Measurements from ENCODE around the gene ARHGEF16.

The ARHGEF16 gene

DNA sequence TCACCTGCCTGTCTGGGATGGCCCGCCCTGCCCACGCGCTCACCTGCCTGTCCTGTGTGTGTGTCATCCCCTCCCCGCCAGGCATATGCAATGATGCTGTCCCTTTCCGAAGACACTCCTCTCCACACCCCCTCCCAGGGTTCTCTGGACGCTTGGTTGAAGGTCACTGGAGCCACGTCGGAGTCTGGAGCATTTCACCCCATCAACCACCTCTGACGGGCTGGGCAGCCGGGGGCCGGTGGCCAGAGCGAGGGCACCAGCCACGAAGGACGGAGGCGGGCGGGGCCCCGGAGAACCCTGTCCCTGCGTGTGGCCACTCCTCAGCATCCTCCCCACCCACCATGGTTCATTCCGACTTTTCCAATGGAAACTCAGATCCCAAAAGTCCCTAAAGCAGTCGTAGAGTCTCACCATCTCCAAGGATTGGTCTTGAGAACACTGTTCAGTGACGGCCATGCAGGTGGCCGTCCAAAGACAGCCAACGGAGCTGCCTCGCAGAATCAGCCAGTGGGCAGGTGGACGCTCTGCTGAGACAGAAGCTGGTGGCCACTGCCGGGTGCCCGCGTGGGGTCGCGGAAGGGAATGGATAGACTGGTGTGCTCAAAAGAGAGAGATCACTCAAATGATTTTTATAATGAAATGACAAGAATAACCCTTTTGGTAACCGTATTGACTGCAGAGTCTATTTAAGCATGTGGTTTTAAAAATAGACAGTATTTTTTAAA, 20.7 kb upstream of the ARHGEF16 start:
- no peak for TF ChIP-seq EGR1 (IDR thresholded peaks at IDR 0.05)
- TF ChIP-seq FOXM1 (IDR thresholded peaks at IDR 0.05; ENCODE audit: borderline replicate concordance, low read depth), result no peak
- no peak for TF ChIP-seq TCF12 (IDR thresholded peaks at IDR 0.05; ENCODE audit: low read depth)
- TF ChIP-seq, protein P1, sequence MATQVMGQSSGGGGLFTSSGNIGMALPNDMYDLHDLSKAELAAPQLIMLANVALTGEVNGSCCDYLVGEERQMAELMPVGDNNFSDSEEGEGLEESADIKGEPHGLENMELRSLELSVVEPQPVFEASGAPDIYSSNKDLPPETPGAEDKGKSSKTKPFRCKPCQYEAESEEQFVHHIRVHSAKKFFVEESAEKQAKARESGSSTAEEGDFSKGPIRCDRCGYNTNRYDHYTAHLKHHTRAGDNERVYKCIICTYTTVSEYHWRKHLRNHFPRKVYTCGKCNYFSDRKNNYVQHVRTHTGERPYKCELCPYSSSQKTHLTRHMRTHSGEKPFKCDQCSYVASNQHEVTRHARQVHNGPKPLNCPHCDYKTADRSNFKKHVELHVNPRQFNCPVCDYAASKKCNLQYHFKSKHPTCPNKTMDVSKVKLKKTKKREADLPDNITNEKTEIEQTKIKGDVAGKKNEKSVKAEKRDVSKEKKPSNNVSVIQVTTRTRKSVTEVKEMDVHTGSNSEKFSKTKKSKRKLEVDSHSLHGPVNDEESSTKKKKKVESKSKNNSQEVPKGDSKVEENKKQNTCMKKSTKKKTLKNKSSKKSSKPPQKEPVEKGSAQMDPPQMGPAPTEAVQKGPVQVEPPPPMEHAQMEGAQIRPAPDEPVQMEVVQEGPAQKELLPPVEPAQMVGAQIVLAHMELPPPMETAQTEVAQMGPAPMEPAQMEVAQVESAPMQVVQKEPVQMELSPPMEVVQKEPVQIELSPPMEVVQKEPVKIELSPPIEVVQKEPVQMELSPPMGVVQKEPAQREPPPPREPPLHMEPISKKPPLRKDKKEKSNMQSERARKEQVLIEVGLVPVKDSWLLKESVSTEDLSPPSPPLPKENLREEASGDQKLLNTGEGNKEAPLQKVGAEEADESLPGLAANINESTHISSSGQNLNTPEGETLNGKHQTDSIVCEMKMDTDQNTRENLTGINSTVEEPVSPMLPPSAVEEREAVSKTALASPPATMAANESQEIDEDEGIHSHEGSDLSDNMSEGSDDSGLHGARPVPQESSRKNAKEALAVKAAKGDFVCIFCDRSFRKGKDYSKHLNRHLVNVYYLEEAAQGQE (IDR thresholded peaks at IDR 0.05; ENCODE audit: low read depth), result no peak
- TF ChIP-seq NFIC (IDR thresholded peaks at IDR 0.05), result no peak
- no peak for TF ChIP-seq TAF1 (IDR thresholded peaks at IDR 0.05; ENCODE audit: low read depth)
- no peak for TF ChIP-seq TEAD4 (IDR thresholded peaks at IDR 0.05)
- TF ChIP-seq CREB1 (IDR thresholded peaks at IDR 0.05; ENCODE audit: low read depth), result no peak
- TF ChIP-seq MAX (IDR thresholded peaks at IDR 0.05), result no peak
- TF ChIP-seq ZBTB7A (IDR thresholded peaks at IDR 0.05; ENCODE audit: low read depth), result no peak
- TF ChIP-seq YY1 (IDR thresholded peaks at IDR 0.05; ENCODE audit: low read depth), result no peak
- TF ChIP-seq RAD21 (IDR thresholded peaks at IDR 0.05; ENCODE audit: low read depth), result no peak
- TF ChIP-seq, protein P2, sequence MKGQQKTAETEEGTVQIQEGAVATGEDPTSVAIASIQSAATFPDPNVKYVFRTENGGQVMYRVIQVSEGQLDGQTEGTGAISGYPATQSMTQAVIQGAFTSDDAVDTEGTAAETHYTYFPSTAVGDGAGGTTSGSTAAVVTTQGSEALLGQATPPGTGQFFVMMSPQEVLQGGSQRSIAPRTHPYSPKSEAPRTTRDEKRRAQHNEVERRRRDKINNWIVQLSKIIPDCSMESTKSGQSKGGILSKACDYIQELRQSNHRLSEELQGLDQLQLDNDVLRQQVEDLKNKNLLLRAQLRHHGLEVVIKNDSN (IDR thresholded peaks at IDR 0.05), result no peak
- TF ChIP-seq EP300 (IDR thresholded peaks at IDR 0.05; ENCODE audit: borderline replicate concordance), result no peak
- TF ChIP-seq CEBPB (IDR thresholded peaks at IDR 0.05), result no peak

GRCh38 chr1:3434406-3435110, 19.9 kb upstream of the ARHGEF16 start:
- TF ChIP-seq RAD21 (IDR thresholded peaks at IDR 0.05; ENCODE audit: low read depth) (no peak), ZBTB7A (IDR thresholded peaks at IDR 0.05; ENCODE audit: low read depth) (no peak), FOXM1 (IDR thresholded peaks at IDR 0.05; ENCODE audit: borderline replicate concordance, low read depth) (no peak)
- TF ChIP-seq, protein P2 (IDR thresholded peaks at IDR 0.05), result no peak

DNA sequence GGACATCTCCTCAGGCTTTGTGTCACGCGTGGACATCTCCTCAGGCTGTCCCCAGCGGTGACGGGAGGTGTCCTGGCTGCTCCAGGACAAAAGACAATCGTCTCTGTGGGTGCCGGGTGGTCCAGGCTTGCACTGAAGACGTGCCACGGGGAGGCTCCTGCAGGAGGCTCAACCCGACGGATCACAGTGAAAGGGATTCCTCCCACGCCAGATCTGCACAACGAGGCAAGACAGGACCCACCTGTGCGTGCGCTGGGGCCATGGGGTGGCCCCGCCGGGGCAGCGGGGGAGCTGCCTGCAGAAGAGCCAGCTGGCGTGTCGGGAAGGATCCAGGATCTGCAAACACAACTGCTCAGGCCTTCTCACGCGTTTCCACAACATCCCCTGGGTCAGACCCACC, 18.8 kb upstream of the ARHGEF16 start:
- TF ChIP-seq FOXM1 (IDR thresholded peaks at IDR 0.05; ENCODE audit: borderline replicate concordance, low read depth) (no peak), CEBPB (IDR thresholded peaks at IDR 0.05) (no peak), TCF12 (IDR thresholded peaks at IDR 0.05; ENCODE audit: low read depth) (no peak), CREB1 (IDR thresholded peaks at IDR 0.05; ENCODE audit: low read depth) (no peak), RAD21 (IDR thresholded peaks at IDR 0.05; ENCODE audit: low read depth) (no peak), MAX (IDR thresholded peaks at IDR 0.05) (no peak), TEAD4 (IDR thresholded peaks at IDR 0.05) (no peak), YY1 (IDR thresholded peaks at IDR 0.05; ENCODE audit: low read depth) (no peak), NFIC (IDR thresholded peaks at IDR 0.05) (no peak), EGR1 (IDR thresholded peaks at IDR 0.05) (no peak), EP300 (IDR thresholded peaks at IDR 0.05; ENCODE audit: borderline replicate concordance) (no peak), TAF1 (IDR thresholded peaks at IDR 0.05; ENCODE audit: low read depth) (no peak), ZBTB7A (IDR thresholded peaks at IDR 0.05; ENCODE audit: low read depth) (no peak)
- TF ChIP-seq, protein P1 (IDR thresholded peaks at IDR 0.05; ENCODE audit: low read depth), result no peak
- TF ChIP-seq, protein P2 (IDR thresholded peaks at IDR 0.05), result no peak

GRCh38 chr1:3436451-3436850, 18.0 kb upstream of the ARHGEF16 start:
- no peak for TF ChIP-seq ZBTB7A (IDR thresholded peaks at IDR 0.05; ENCODE audit: low read depth)
- TF ChIP-seq CEBPB (IDR thresholded peaks at IDR 0.05), result no peak
- TF ChIP-seq, protein P1 (IDR thresholded peaks at IDR 0.05; ENCODE audit: low read depth), result no peak
- TF ChIP-seq FOXM1 (IDR thresholded peaks at IDR 0.05; ENCODE audit: borderline replicate concordance, low read depth), result no peak
- TF ChIP-seq YY1 (IDR thresholded peaks at IDR 0.05; ENCODE audit: low read depth), result no peak
- no peak for TF ChIP-seq RAD21 (IDR thresholded peaks at IDR 0.05; ENCODE audit: low read depth)
- no peak for TF ChIP-seq EGR1 (IDR thresholded peaks at IDR 0.05)
- no peak for TF ChIP-seq EP300 (IDR thresholded peaks at IDR 0.05; ENCODE audit: borderline replicate concordance)
- TF ChIP-seq TAF1 (IDR thresholded peaks at IDR 0.05; ENCODE audit: low read depth), result no peak
- TF ChIP-seq CREB1 (IDR thresholded peaks at IDR 0.05; ENCODE audit: low read depth), result no peak
- TF ChIP-seq MAX (IDR thresholded peaks at IDR 0.05), result no peak
- TF ChIP-seq TCF12 (IDR thresholded peaks at IDR 0.05; ENCODE audit: low read depth), result no peak
- TF ChIP-seq TEAD4 (IDR thresholded peaks at IDR 0.05), result no peak
- TF ChIP-seq, protein P2 (IDR thresholded peaks at IDR 0.05), result no peak
- TF ChIP-seq NFIC (IDR thresholded peaks at IDR 0.05), result no peak

Data from Ishikawa (cell line).